ENCODE measurements around the gene ELN.
A peak's percentile ranks its signal among the peaks of the same experiment; 100 is the strongest.
"Not testable (repeated sequence)": the region's sequence is repeated elsewhere in the genome, so short reads cannot be mapped to it uniquely, and the experiment has no call there.

Gene ELN

GRCh38 chr7:74027683-74028320 lies at the start of gene ELN:
TSS of gene ELN (plus strand) at chr7:74028173. CDS start at chr7:74028188, 15 bp downstream.
- no peak for DNase-seq

DNA sequence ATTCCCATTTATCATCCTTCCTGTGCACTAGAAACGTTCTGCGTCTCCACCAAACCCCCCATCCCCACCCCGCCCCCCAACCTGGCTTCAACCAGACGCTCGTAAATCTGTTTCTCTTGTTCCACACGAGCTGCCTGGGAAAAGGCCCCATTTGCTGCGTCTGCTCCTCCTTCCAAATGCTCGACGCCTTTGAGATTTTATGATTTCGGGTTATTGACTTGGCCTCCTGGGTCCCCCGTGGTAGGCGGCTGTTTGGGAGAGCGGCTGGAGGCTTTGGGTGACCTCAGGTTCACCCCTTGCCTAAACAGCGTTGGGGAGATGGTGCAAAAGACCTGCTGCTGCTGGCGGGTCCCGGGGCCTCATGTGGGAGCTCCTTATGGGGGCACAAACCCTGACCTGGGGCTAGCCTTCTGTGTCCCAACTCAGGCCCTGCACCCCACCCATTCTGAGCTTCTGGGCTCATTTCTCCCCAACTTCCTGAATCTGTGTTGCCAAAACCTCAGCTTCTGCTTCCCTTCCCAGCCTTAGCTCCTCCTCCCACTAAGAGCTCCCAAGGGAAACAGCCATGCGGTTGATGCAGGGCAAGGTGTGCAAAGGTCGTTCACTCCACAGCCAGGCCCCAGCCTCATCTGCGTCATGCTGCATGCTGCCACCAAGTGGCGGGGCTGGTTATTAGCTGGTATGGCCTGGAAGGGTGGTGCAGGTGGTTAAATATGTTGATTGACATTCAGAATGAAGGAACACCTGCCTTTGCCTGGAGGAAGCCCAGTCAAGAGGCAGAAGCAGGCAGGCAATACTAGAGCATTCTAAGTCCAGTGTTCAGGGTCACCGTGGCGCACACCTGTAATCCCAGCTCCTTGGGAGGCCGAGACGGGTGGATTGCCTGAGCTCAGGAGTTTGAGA lies 49.1 kb upstream of the ELN start:
- peak; percentile 59 for DNase-seq

GRCh38 chr7:73979656-73980055 lies 48.3 kb upstream of the ELN start:
- DNase-seq: not testable (repeated sequence)

- no peak for DNase-seq
Observed at GRCh38 chr7:73980206-73980605, 47.8 kb upstream of the ELN start.

GRCh38 chr7:73981933-73982332 lies 46.0 kb upstream of the ELN start:
- DNase-seq: no peak

GRCh38 chr7:73983437-73984164 lies 44.4 kb upstream of the ELN start:
- DNase-seq: no peak

DNA sequence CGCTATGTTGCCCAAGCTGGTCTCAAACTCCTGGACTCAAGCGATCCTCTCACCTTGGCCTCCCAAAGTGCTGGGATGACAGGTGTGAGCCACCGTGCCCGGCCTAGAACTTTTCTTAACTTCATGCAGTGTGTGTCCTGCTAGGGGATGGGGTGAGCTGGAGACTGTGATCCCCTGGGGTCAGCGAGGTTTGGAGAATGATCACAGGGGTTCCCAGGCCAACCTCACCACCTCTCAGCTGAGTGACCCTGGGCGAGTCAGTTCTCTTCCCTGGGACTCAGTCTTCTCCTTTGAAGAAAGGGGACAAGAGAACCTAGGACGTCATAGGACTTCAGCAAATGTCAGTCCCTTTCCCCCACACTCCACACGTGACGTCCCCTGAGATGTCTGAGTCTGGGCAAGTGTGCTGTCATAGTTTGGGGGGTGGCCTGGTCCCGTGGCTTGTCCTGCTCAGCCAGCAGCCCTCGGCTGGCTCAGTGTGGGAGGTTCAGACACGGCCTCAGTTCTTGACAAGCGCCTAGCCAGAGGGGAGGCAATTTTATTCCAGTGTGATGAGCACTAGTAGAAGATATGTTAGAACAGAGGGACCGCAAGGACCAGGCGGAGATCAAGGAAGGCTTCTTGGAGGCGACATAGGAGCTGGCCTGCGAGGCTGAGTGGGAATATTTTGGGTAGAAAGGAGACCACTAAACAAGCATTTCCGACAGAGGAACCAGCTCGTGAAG lies 43.3 kb upstream of the ELN start:
- no peak for DNase-seq

DNA sequence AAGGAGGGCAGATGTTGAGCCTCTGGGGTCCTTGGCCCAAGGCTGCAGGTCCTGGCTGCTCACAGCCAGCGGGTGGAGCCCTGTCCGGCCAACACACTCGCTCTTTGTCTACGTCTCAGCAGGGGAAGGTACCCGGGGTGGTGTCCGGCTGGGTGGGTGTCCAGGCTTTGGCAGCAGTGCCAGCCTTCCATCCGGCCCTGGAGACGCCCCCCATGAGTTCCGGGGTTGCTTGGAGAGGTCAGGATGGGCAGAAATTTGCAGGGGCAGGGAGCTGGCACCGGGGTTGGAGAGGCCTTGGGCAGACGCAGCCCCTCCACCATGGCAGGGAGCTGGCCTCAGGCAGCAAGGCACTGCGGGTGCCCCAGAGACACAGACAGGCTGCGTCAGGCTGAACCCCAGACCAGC lies 42.2 kb upstream of the ELN start:
- DNase-seq: no peak

GRCh38 chr7:73986158-73986631 lies 41.8 kb upstream of the ELN start:
- no peak for DNase-seq

GRCh38 chr7:73987298-73987697 lies 40.7 kb upstream of the ELN start:
- no peak for DNase-seq

DNA sequence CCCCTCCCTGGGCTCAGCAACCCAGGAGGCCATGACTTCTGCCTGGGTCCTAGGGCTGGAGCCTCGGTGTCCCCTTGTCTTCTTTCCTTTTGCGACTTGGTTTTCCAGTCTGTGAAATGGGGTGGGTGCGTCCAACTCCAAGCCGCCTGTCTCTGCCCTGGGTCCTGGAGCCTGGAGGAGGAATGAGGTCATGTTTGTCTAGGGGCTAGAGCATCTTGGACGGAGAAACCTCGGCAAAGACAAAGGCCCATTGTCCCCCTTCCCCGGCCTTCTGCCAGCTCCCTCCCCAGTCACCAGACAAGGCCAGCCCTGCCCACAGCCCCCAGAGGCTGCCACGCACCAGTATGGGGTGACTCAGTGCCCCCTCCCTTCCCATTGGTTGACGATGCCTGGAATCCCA lies 39.8 kb upstream of the ELN start:
- no peak for DNase-seq

DNA sequence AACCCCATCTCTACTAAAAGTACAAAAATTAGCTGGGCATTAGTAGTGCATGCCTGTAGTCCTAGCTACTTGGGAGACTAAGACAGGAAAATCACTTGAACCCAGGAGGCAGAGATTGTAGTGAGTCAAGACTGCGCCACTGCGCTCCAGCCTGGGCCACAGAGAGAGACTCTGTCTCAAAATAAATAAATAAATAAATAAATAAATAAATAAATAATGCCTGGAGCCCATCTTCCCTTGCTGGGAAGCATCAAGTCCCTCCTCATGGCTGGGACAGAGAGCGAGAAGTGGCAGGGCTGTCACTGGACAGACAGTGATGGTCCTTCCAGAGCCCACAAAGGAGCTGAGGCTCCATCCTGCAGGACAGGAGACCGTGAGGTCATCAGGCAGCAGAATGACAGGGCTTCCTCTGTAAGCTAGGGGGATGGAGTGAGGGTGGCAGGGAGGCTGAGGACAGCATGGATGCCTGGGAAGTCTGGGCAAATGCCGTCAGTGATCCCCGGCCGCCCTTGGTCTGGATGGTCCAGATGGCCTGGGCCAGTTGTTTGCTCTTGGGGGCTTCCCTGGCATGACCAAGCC lies 36.4 kb upstream of the ELN start:
- DNase-seq: no peak

DNA sequence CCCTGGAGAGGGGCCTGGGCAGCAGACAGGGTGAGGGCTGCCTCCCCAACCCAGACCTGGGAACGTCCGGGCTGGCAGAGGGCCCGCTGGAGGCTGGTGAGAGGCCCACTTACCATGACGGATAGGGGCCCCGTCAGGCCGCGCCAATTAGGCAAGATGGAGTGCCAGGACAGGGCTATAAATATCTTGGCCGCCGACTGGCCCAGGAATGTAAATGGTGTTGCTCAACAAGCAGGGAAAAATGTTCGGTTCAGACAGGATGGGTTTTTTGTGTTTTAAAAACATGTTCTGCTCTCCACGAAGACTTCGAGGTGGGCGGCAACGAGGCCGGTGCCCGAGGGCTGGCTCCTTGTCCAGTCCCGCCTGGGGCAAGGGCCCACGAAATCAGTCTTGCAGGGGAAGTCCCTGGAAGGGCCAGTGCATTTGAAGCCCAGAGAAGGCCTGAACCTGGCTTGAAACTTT lies 35.8 kb upstream of the ELN start:
- DNase-seq: no peak

GRCh38 chr7:73994023-73994422 lies 34.0 kb upstream of the ELN start:
- no peak for DNase-seq

- DNase-seq: no peak
Observed at GRCh38 chr7:73994761-73995160, 33.2 kb upstream of the ELN start.

DNA sequence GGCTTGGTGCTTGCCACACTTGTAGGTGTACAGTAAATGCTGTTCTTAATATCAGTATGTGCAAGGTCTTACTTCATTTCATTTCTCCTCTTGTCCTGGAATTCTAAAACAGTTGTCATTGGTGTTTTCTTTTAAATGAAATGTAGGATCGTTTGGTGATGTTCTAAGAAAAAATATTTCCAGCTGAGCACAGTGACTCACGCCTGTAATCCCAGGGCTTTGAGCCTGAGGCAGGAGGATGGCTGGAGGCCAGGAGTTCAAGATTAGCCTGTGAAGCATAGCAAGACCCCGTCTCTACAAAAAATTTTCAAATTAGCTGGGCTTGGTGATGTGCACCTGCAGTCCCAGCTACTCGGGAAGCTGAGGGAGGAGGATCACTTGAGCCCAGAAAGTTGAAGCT lies 32.6 kb upstream of the ELN start:
- DNase-seq: no peak

GRCh38 chr7:73995821-73996511 lies 32.0 kb upstream of the ELN start:
- no peak for DNase-seq

- no peak for DNase-seq
Observed at GRCh38 chr7:73997056-73997455, 30.9 kb upstream of the ELN start.

GRCh38 chr7:73999664-74000435 lies 28.1 kb upstream of the ELN start:
- DNase-seq: no peak

DNA sequence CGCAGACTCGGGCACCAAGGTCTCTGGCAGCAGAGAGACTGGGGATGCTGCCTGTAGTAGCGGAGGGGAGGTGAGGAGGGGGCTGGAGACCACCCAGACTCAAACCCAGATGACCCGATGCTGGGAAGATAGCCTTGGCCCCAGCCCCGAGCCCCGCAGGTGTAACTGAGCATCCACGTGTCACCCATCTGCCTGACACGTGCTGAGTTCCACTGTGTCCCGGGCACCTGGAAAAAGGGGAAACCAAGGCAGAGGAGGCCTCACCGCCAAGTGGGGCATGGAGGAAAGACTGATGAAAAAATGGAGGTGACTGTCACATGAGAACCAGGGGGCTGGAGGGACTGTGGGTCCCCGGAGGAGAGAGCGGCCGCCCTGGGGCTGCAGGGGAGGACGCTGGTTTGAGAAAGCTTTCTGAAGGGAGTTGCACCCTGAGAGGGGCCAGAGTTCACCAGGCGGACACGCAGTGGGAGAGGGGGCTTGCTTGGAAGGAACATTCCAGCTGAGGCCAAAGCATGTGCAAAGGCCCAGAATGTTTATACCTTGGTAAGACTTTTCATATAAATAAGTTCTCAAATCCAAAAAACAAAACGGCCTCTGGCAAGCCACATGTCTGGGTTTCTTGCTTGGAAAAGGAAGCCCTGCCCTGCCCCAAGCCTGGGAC lies 27.4 kb upstream of the ELN start:
- DNase-seq: no peak

All from activated CD8-positive, alpha-beta memory T cell treated with anti-CD3 and anti-CD28 coated beads, Interleukin-2, amount 50 U/mL, for 48 hours (primary cell).